NCI-H2196 treated with DMSO at 0.1 percent for 48 hours (cell line): ENCODE data around the gene METTL1.
"Not testable (repeated sequence)": the region's sequence is repeated elsewhere in the genome, so short reads cannot be mapped to it uniquely, and the experiment has no call there.

Source experiments
- DNase-seq: peaks from one replicate; lab custom pipeline; 2025; ENCODE audit not compliant: unreplicated experiment; lab: John Stamatoyannopoulos, UW

The METTL1 gene

GRCh38 chr12:57771873-57772428 lies at the start of gene METTL1:
METTL1 (minus strand) TSS chr12:57772105; CDS start chr12:57772083, 22 bp downstream.
- DNase-seq = peak; percentile 89

GRCh38 chr12:57821015-57821414 lies 49.1 kb upstream of the METTL1 start:
- not testable (repeated sequence) for DNase-seq

GRCh38 chr12:57820119-57820518 lies 48.2 kb upstream of the METTL1 start:
- DNase-seq = not testable (repeated sequence)

GRCh38 chr12:57817990-57818331 lies 46.1 kb upstream of the METTL1 start:
- DNase-seq = not testable (repeated sequence)

- DNase-seq = no peak
Observed at GRCh38 chr12:57817261-57817989, 45.5 kb upstream of the METTL1 start.

GRCh38 chr12:57816855-57817151 lies 44.9 kb upstream of the METTL1 start:
- DNase-seq = no peak

GRCh38 chr12:57816001-57816854 lies 44.3 kb upstream of the METTL1 start:
- peak; percentile 80 for DNase-seq

- peak; percentile 88 for DNase-seq
Observed at GRCh38 chr12:57815177-57816000, 43.5 kb upstream of the METTL1 start.

GRCh38 chr12:57813971-57814772 lies 42.3 kb upstream of the METTL1 start:
- DNase-seq = no peak

GRCh38 chr12:57813111-57813970 lies 41.4 kb upstream of the METTL1 start:
- no peak for DNase-seq

- no peak for DNase-seq
Observed at GRCh38 chr12:57811028-57811755, 39.3 kb upstream of the METTL1 start.

GRCh38 chr12:57810450-57810849 lies 38.5 kb upstream of the METTL1 start:
- DNase-seq = no peak

- DNase-seq = no peak
Observed at GRCh38 chr12:57809425-57809824, 37.5 kb upstream of the METTL1 start.

- DNase-seq = no peak
Observed at GRCh38 chr12:57808351-57808750, 36.4 kb upstream of the METTL1 start.

GRCh38 chr12:57807285-57807684 lies 35.4 kb upstream of the METTL1 start:
- DNase-seq = no peak

GRCh38 chr12:57806677-57807076 lies 34.8 kb upstream of the METTL1 start:
- no peak for DNase-seq

GRCh38 chr12:57803319-57803893 lies 31.5 kb upstream of the METTL1 start:
- DNase-seq = peak; percentile 54

- no peak for DNase-seq
Observed at GRCh38 chr12:57802607-57803006, 30.7 kb upstream of the METTL1 start.
